GM10266 (cell line): ENCODE results near the gene SHISAL2A.

Experiments used
- DNase-seq: peaks from one replicate; pipeline ENCODE4 v3.0.0; 2012; ENCODE audit errors: extremely low spot score
- TF ChIP-seq, protein P1 (sequence below): IDR thresholded peaks from 2 replicates; pipeline ENCODE4 v1.5.1; 2012; ENCODE audit warnings: mild to moderate bottlenecking, low read depth; ENCODE audit not compliant: control insufficient read depth, insufficient read depth; ENCODE audit errors: missing control alignments

Gene SHISAL2A

DNA sequence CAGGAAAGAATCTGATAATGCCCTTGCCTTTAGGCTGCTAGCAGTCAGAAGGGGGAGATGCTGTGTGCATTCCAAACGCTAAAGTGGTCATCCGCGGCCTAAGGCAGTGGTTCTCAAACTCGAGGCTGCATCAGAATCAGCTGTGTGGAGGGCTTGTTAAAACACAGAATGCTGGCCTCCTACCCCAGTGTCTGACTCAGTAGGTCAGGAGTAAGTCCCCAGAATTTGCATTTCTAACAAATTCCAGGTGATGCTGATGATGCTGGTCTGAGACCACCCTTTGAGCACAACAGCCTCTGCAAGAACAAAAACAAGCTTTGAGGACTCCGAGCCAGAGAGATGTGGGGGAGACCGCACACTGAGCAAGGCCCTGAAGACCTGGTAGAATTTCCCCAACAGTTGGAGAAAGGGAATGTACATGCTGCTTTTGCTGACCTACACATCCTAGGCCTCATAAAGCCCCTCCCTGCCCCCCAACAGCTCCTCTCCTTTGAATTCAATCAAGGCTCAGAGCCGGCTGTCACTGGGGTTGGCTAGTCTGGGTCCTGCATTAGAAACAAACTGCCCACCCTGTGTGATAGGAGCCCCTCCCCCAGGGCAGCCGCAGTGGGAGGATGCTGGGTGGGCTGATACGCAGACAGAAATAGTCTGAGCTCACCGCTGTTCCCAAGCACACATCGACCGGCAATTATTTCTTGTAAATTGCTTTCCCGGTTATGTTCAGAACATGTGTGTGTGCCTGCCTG, 27.1 kb downstream of the SHISAL2A start:
- TF ChIP-seq, protein P1, sequence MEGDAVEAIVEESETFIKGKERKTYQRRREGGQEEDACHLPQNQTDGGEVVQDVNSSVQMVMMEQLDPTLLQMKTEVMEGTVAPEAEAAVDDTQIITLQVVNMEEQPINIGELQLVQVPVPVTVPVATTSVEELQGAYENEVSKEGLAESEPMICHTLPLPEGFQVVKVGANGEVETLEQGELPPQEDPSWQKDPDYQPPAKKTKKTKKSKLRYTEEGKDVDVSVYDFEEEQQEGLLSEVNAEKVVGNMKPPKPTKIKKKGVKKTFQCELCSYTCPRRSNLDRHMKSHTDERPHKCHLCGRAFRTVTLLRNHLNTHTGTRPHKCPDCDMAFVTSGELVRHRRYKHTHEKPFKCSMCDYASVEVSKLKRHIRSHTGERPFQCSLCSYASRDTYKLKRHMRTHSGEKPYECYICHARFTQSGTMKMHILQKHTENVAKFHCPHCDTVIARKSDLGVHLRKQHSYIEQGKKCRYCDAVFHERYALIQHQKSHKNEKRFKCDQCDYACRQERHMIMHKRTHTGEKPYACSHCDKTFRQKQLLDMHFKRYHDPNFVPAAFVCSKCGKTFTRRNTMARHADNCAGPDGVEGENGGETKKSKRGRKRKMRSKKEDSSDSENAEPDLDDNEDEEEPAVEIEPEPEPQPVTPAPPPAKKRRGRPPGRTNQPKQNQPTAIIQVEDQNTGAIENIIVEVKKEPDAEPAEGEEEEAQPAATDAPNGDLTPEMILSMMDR: no peak
- DNase-seq: no peak

DNA sequence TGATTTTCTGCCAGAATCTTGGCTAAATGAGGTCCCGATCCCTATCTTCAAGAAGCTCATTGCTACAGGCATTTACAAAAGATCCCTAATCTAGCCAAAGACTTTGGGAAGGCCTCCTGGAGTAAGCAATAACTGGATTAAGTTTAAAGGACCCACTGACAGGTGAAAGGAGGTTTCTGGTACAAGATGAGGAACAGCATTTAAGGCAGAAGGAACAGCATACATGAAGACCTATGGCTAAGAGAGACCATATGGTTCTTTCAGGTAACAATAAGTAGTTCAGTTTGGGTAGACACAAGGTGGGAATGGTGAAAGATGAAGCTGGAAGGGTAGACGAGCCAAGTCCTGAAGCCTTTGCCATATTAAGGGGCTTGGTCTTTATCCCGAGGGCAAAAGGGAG, 27.8 kb downstream of the SHISAL2A start:
- TF ChIP-seq, protein P1: no peak
- no peak for DNase-seq

DNA sequence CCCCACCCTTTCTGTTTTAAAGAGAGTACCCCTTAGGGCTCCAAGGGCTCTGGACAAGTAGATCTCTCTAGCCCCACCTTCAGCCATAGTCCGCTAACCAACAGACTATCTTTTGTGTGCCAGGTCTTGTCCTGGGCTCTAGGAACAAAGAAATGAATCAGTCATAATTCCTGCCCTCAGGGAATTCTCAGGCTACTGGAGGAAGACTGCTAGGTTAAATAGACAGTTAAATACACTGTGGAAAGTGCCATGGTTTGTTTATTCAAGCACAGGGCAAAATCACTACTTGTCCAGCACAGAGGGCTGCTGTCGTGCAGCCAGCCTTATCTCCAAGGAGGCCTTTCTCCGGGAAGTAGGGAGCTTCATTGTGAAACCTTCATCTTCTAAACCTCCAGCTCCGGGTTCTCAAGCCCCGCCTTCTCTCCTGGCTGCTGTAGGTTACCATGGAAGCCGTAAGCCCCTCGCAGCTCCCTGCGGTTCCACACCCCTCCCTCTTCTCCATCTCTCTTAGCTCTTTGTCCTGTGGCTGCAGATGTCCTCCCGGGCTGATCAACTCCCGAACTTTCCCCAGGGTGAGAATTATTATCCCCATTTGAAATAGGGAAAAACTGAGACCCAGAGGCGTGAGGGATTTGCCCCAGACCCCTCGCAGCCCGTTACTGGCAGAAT, 29.8 kb downstream of the SHISAL2A start:
- no peak for DNase-seq

DNA sequence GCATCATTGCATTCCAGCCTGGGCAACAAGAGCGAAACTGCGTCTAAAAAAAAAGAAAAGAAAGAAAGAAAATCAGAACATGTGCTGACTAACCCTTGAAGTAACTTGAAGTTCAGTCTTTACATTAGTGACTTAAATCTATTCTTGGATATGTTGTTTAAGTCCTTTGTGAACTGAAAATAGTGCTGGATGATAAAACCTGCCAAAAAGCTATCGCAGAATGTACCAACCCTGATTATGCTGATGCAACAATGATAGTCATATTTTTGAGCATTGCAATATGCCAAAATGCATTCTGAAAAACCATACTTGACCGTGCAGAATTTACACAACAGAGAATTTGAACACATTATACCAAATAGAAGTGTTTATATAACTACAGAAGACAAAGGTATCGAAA, 30.7 kb downstream of the SHISAL2A start:
- no peak for DNase-seq
- TF ChIP-seq, protein P1: no peak

More for the DNA sequence above, 29.8 kb downstream of the SHISAL2A start:
- TF ChIP-seq, protein P1: no peak

DNA sequence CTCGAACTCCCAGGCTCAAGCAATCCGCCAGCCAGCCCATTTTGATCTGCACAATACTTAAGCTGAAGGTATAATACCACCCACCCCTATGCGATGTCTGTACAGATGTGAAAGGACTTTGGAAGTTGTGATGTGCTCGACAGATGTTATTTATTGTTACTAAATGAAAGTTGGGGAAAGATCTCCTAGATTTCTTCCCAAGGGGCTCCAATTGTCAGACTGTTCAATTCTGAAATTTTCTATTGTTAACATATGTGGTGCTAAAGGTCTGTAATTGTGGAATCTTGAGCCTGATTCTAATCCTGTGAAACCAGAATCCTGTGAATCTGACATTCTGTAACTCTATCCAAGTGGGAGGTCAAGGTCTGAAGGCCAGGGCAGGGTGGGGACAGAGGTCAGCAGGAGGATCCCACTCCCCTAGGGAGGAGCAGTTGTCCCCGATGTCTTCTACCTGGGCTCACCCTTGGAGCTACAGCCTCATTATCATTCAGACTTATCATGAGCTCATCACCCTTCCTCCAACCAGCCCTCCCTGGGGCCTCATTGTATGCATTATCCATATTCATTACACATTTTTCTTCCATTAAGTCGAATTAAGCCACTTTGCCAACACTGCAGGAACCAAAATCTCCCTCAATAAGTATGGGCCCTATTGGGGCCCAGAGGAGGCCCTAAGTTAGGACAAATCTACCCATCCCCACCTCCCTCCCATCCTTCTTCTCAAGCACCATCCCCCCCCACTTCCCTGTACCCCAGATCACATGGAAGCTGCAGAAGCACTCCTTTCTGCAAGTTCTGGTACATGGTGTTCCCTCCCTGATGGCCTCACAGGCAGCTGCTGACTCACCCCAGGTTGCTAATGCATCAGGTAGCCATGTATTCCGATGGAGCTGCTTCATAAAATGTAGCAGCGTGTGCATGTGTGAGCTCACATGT, 32.3 kb downstream of the SHISAL2A start:
- DNase-seq: no peak
- TF ChIP-seq, protein P1: no peak

DNA sequence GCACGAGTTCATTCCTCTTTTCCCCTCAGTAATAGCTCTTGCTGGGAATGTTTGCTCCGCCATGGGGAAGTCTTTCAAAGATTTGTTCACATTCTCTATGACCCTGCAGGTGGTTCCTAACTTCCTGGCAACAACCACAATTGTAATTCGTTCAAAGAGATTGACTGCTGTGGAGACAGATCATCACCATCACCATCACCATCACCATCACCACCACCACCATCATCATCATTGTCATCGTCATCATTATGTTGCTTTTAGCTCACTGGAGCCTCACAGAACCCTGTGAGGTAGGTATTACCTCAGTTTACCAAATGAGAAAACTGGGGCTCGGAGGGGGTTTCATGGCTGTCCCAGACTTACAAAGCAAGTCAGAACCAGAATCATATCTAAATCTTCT, 34.3 kb downstream of the SHISAL2A start:
- TF ChIP-seq, protein P1: no peak
- no peak for DNase-seq
